T-helper 1 cell (primary cell): ENCODE measurements around the gene EPO.

Source experiments
- DNase-seq, 5 donors: peaks; one replicate each; pipeline ENCODE4 v3.0.0-alpha.2; 2012 to 2020
- total RNA-seq, 4 donors: gene quantifications; one replicate each; lab custom pipeline; 2026; lab: John Stamatoyannopoulos, UW

EPO gene
- total RNA-seq: 0 to 0.27 (median 0.04) reads per million in 4 donors

- DNase-seq: no peak
These were observed at the start of gene EPO for GRCh38 chr7:100720279-100720670. Gene EPO, plus strand, starts transcription at chr7:100720468. Its CDS starts 513 bp downstream, at chr7:100720981.

- no peak for DNase-seq
These were observed 48.6 kb upstream of the EPO start for GRCh38 chr7:100671353-100672327.

GRCh38 chr7:100673302-100673941 lies 46.8 kb upstream of the EPO start, which contains the start of gene GNB2:
Gene GNB2, plus strand, starts transcription at chr7:100673740. Its CDS starts 2,526 bp downstream, at chr7:100676266.
- DNase-seq: peak; percentile 93 to 99 (median 95)

GRCh38 chr7:100673942-100674410 lies 46.3 kb upstream of the EPO start:
- DNase-seq: peak in 2 of 5 donors; percentile 37 to 42

DNA sequence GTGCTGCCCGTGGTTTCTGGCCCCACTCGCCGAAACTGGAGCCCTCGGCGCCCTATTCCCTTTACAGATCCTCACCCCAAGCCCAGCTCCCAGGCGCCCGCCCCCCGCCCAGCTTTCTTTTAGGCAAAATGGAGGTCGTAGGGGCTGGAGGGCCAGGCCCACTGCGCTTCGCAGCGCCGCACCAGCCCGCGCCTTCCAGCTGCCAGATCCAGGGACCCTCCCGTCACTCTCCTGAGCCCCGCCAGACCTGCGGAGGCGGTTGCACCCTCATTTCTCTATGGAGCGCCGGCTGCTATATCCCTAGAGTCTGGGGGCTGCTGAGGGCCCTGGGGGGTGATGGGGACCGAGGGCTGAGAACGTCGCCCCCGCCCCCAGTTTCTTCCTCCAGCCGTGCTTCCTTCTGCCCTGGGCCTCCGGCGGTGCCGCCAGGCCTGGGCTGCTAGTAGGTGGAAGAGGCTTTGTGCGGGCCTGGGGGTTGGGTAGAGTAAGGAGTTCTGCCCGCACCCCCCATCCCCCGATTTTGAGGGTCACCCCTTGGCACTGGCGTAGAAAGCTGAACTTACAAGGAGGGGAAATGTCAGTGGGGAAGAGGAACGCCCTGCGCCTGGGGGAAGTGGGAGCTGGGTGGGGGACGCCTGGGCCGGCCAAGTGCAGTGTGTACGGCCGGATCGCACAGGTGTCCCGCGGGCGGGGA lies 45.7 kb upstream of the EPO start:
- peak in 1 of 5 donors; percentile 23 for DNase-seq

DNA sequence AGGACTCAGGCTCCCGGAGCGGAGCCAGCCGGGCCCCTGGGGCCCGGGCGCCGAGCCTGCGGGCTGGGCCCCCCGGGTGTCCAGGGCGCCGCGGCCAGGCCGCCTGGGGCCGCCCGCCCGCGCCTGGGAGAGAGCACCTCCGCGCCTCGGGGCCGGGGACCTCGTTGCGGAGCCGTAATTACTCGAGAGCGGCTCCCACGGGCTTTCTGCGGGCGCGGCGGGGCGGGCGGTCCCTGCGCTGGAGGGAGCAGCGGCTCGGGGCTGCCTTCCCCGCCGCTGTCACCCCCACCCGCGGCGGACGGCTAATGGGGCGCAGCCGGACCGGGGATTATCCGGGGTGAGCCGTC lies 45.2 kb upstream of the EPO start:
- peak in 1 of 5 donors; percentile 43 for DNase-seq

DNA sequence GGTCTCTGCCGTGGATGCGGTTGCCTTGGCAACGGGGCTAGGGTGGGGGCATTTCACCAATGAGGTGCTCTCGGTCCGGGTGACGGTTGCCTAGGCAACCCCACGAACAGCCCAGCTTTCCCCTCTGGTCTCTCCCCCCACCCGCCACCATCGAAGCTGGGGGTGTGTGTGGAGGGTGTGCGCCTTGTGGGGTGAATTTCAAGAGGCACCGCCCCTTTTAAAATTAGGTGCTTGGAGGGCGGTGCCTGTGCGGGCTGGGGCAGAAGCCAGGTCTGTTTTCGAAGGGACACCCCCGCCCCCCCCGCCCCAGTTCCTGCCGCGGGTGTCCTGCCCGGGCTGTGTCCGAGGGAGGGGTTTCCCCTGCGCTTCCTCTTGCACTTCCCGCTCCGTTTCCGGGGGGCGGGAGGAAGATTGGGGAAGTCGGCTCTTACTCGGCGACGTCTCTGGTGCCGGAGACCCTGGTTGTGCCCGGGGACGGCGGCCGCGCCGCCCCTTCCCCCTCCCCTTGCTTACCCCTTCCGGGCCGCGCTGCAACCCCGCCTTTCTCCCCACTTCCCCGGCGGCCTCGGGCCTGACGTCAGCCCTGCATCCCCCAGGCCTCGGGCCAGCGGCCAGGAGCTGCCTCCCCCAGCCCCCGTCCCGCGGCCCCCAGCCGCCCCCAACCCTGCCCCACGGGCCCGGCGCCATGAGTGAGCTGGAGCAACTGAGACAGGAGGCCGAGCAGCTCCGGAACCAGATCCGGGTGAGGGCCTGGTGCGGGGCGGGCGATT lies 44.5 kb upstream of the EPO start:
- peak; percentile 87 to 93 (median 91) for DNase-seq

GRCh38 chr7:100676501-100677306 lies 43.6 kb upstream of the EPO start:
- DNase-seq: no peak

- DNase-seq: no peak
These were observed 42.7 kb upstream of the EPO start for GRCh38 chr7:100677308-100678267.

DNA sequence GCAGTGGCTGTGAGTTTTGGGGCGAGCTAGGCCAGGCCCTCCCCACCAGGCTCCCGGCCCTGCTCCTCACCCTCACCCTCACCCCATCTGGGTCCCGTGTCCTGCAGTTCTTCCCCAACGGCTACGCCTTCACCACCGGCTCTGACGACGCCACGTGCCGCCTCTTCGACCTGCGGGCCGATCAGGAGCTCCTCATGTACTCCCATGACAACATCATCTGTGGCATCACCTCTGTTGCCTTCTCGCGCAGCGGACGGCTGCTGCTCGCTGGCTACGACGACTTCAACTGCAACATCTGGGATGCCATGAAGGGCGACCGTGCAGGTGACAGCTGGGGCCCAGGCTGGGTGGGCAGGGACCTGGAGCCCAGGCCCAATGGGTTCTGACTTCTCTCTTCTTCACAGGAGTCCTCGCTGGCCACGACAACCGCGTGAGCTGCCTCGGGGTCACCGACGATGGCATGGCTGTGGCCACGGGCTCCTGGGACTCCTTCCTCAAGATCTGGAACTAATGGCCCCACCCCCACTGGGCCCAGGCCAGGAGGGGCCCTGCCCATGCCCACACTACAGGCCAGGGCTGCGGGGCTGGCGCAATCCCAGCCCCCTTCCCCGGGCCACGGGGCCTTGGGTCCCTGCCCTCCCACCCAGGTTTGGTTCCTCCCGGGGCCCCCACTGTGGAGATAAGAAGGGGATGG lies 41.8 kb upstream of the EPO start:
- DNase-seq: no peak

- DNase-seq: no peak
These were observed 40.9 kb upstream of the EPO start for GRCh38 chr7:100679129-100679926.

DNA sequence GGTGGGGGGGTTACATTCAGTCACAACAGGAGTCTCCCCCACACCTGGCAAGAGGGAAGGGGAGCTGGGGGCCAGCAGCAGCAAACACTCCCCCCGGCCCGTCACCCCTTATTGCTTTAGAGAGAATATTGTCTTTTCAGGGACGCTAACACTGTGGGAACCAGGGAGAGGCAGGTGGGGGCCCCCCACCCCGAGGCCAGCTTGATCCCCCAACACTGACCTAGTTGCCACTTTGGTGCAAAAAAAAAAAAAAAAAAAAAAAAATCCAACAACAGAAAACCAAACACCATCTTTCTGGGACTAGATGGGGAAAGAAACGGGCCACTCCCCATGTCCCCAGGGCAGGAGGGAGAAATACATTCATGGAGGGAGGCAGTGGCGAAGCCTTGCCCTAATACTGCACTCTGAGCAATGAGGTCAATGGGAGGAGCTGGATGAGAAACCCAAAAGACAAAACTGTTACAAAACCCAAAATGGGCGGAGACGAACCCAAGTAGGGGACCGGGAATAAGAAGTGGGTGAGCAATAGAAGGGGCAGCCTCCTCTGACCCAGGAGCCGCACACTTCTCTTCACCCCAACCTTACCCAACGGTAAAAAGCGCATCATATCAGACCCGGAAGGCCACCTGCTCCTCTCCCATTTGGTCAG lies 40.2 kb upstream of the EPO start:
- no peak for DNase-seq

GRCh38 chr7:100680576-100681271 lies 39.5 kb upstream of the EPO start:
- DNase-seq: no peak

DNA sequence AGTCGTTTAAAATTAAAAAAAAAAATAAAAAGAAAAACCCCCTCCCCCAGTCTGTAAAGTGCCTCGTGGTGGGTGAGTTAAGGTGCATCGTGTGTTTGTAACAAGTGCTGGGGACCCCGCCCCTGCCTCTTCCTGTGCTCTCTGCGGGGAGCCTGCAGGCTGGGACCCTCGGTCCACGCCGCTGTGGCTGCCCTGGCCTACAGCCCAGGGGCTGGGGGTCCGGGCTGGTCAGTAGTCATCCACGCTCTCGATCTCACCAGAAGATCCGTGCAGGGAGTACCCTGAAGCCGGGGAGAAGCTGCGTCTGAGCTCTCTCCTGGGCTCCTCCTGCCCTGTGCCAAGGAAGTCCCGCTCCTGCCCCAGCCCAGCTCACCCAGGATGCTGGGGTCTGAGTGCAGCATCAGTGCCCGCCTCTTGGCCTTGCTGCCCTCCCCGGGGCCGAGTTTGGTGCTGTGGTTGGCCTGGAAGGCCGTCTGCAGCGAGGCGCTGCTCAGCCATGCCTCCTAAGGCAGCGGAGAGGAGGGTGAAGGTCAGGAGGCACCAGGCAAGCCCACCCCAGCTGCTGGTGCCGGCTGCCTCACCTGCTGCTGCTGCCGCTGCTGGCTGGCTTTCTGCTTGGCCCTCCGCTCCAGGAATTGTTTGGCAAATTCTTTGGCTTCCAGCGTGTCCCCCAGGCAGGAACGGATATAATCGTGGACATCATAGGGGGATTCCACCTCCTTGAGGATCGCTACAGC lies 38.6 kb upstream of the EPO start:
- no peak for DNase-seq

DNA sequence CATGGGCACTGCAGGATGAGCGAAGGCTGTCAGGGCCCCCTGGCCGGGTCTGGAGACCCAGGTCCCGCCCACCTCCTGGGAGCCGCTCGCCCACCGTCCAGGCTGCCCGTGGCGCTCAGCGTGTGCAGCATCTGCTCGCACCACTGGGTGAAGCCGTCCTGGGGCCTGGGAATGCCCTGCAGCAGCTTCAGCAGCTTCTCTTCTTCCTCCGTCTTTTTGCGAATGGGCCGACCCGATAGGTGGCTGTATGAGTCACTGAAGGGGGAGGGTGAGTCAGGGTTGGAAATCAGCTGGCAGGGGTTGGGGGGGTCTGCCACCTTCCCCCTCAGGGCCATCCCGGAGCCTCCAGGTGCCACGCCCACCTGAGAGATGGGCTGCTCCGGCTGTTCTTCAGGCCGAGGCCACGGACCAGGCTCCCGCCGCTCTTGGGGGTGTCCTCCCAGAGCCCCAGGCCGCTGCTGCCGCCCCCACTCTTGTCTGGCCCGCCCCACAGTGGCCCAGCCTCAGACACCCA lies 38.0 kb upstream of the EPO start:
- DNase-seq: no peak

DNA sequence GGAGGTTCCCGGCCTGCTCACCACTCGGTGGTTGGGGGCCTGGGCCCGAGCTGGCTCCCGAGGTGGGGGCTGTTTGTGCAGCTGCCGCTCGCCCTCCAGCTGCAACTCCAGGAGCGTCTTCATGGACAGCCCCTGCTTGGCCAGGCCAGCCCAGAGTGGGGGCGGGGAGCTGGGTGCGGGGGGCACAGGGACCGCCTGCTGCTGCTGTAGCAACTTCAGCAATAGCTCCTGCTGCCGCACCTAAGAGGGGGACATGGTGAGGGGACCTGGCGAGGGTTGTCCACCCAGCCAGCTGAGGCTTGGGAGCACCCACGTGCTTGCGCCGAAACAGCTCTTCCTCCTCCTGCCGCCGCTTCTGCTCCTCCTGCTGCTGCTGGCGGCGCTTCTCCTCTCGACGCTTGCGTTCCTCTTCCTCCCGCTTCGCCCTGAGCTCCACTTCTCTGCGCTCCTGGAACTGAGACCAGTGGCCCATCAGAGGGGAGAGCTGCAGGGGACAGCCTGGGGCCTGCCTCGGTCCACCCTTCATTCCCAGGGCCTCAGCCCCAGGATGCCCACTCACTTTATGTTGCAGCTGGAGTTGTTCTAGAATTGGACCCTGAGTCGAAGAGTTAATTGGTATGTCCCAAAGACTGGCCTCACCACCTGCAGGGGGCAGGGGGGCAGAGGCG lies 37.1 kb upstream of the EPO start:
- DNase-seq: no peak
